Jurkat, Clone E6-1 (cell line): ENCODE data around the gene RAPGEF3.

Experiments
- DNase-seq: peaks from one replicate; pipeline ENCODE4 v3.0.0-alpha.2; 2011; ENCODE audit warnings: low read depth, low spot score
- H3K4me3 ChIP-seq: 2 replicates; pipeline ENCODE4 v1.5.1; 2011; ENCODE audit warnings: mild to moderate bottlenecking, low read length, control low read depth, moderate library complexity

Gene RAPGEF3

GRCh38 chr12:47777741-47778558, 19.3 kb upstream of the RAPGEF3 start:
- no peak overlapping the region for H3K4me3 ChIP-seq
- peak; percentile 60 for DNase-seq

GRCh38 chr12:47777151-47777550, 18.5 kb upstream of the RAPGEF3 start:
- DNase-seq = no peak
- no peak overlapping the region for H3K4me3 ChIP-seq

GRCh38 chr12:47776471-47777143, 17.9 kb upstream of the RAPGEF3 start:
- no peak for DNase-seq
- H3K4me3 ChIP-seq = no peak overlapping the region

GRCh38 chr12:47775100-47775911, 16.6 kb upstream of the RAPGEF3 start:
- no peak for DNase-seq
- H3K4me3 ChIP-seq = no peak overlapping the region

GRCh38 chr12:47774663-47775062, 16.0 kb upstream of the RAPGEF3 start:
- no peak for DNase-seq
- no peak overlapping the region for H3K4me3 ChIP-seq

GRCh38 chr12:47773858-47774580, 15.3 kb upstream of the RAPGEF3 start:
- DNase-seq = no peak
- H3K4me3 ChIP-seq = peak overlapping the region; percentile 65

- peak within 1 kb of the TSS; percentile 65 for H3K4me3 ChIP-seq
- no peak for DNase-seq
Observed at GRCh38 chr12:47773062-47773857, 14.6 kb upstream of the RAPGEF3 start, which contains the start of gene SLC48A1. TSS of gene SLC48A1 (plus strand) at chr12:47773238. CDS start at chr12:47773305, 67 bp downstream.

GRCh38 chr12:47772738-47773061, 14.0 kb upstream of the RAPGEF3 start:
- DNase-seq = no peak
- peak overlapping the region; percentile 65 for H3K4me3 ChIP-seq

GRCh38 chr12:47772094-47772660, 13.5 kb upstream of the RAPGEF3 start:
- H3K4me3 ChIP-seq = no peak overlapping the region
- no peak for DNase-seq

- no peak for DNase-seq
- no peak overlapping the region for H3K4me3 ChIP-seq
Observed at GRCh38 chr12:47771304-47771703, 12.6 kb upstream of the RAPGEF3 start.

GRCh38 chr12:47770086-47770726, 11.5 kb upstream of the RAPGEF3 start:
- no peak overlapping the region for H3K4me3 ChIP-seq
- no peak for DNase-seq

- no peak for DNase-seq
- H3K4me3 ChIP-seq = no peak overlapping the region
Observed at GRCh38 chr12:47769234-47770085, 10.8 kb upstream of the RAPGEF3 start.

- no peak for DNase-seq
- H3K4me3 ChIP-seq = no peak overlapping the region
Observed at GRCh38 chr12:47768323-47768811, 9.7 kb upstream of the RAPGEF3 start.

- peak; percentile 61 for DNase-seq
Observed at GRCh38 chr12:47767216-47767724, 8.6 kb upstream of the RAPGEF3 start.

GRCh38 chr12:47766502-47767215, 8.0 kb upstream of the RAPGEF3 start:
- peak overlapping the region; percentile 8 for H3K4me3 ChIP-seq
- peak; percentile 84 for DNase-seq

More at GRCh38 chr12:47767216-47767724, 8.6 kb upstream of the RAPGEF3 start:
- H3K4me3 ChIP-seq = no peak overlapping the region
